T-helper 1 cell treated with Interleukin-12 subunit alpha and Interleukin-12 subunit beta and Interleukin-4 antibody, amounts not matched to agents 30 μg/mL and 1 μg/mL, for 36 hours (primary cell): ENCODE data around the gene ULK4.
"Not testable (repeated sequence)": the region's sequence is repeated elsewhere in the genome, so short reads cannot be mapped to it uniquely, and the experiment has no call there.

Experiments used
- H3K27ac Mint-ChIP-seq: one replicate; pipeline ENCODE4 v1.8.0; 2021; ENCODE audit warnings: mild to moderate bottlenecking, mixed read lengths
- H3K27me3 Mint-ChIP-seq: one replicate; pipeline ENCODE4 v1.8.0; 2021; ENCODE audit warnings: low read depth, mixed read lengths
- H3K36me3 Mint-ChIP-seq: one replicate; pipeline ENCODE4 v1.8.0; 2021; ENCODE audit warnings: low read depth, mixed read lengths
- H3K4me1 Mint-ChIP-seq: one replicate; pipeline ENCODE4 v1.8.0; 2021; ENCODE audit warnings: low read depth, mixed read lengths
- H3K4me3 Mint-ChIP-seq: one replicate; pipeline ENCODE4 v1.8.0; 2021; ENCODE audit warnings: mild to moderate bottlenecking, moderate library complexity, mixed read lengths
- H3K9me3 Mint-ChIP-seq: one replicate; pipeline ENCODE4 v1.8.0; 2021; ENCODE audit warnings: mixed read lengths

The ULK4 gene

GRCh38 chr3:41307065-41307464, 654.8 kb downstream of the ULK4 start:
- no peaks in the 10 kb centered on the region for H3K36me3 Mint-ChIP-seq
- no peak overlapping the region for H3K4me3 Mint-ChIP-seq
- H3K9me3 Mint-ChIP-seq, result no peaks in the 10 kb centered on the region
- H3K4me1 Mint-ChIP-seq, result no peaks in the 10 kb centered on the region
- no peak overlapping the region for H3K27ac Mint-ChIP-seq
- H3K27me3 Mint-ChIP-seq, result peaks cover 4% of the 10 kb centered on the region

- Mint-ChIP-seq H3K27ac (no peak overlapping the region), H3K9me3 (no peaks in the 10 kb centered on the region), H3K27me3 (peaks cover 4% of the 10 kb centered on the region), H3K4me3 (no peak overlapping the region), H3K4me1 (no peaks in the 10 kb centered on the region), H3K36me3 (no peaks in the 10 kb centered on the region)
Observed at GRCh38 chr3:41304593-41304992, 657.3 kb downstream of the ULK4 start.

GRCh38 chr3:41302295-41302694, 659.6 kb downstream of the ULK4 start:
- Mint-ChIP-seq H3K36me3 (no peaks in the 10 kb centered on the region), H3K9me3 (no peaks in the 10 kb centered on the region), H3K27ac (no peak overlapping the region), H3K27me3 (no peaks in the 10 kb centered on the region), H3K4me3 (no peak overlapping the region), H3K4me1 (no peaks in the 10 kb centered on the region)

- Mint-ChIP-seq H3K4me1 (no peaks in the 10 kb centered on the region), H3K4me3 (no peak overlapping the region), H3K27ac (no peak overlapping the region), H3K9me3 (no peaks in the 10 kb centered on the region), H3K27me3 (no peaks in the 10 kb centered on the region), H3K36me3 (no peaks in the 10 kb centered on the region)
Observed at GRCh38 chr3:41301548-41301947, 660.4 kb downstream of the ULK4 start.

- Mint-ChIP-seq H3K4me1 (no peaks in the 10 kb centered on the region), H3K27ac (no peak overlapping the region), H3K9me3 (no peaks in the 10 kb centered on the region), H3K36me3 (no peaks in the 10 kb centered on the region), H3K27me3 (no peaks in the 10 kb centered on the region), H3K4me3 (no peak overlapping the region)
Observed at GRCh38 chr3:41299036-41299435, 662.9 kb downstream of the ULK4 start.

GRCh38 chr3:41297750-41298149, 664.2 kb downstream of the ULK4 start:
- Mint-ChIP-seq H3K27me3 (no peaks in the 10 kb centered on the region), H3K36me3 (no peaks in the 10 kb centered on the region), H3K4me3 (no peak overlapping the region), H3K9me3 (no peaks in the 10 kb centered on the region), H3K27ac (no peak overlapping the region), H3K4me1 (no peaks in the 10 kb centered on the region)

GRCh38 chr3:41296556-41296955, 665.3 kb downstream of the ULK4 start:
- no peaks in the 10 kb centered on the region for H3K27me3 Mint-ChIP-seq
- no peaks in the 10 kb centered on the region for H3K36me3 Mint-ChIP-seq
- no peak overlapping the region for H3K4me3 Mint-ChIP-seq
- H3K27ac Mint-ChIP-seq, result no peak overlapping the region
- H3K9me3 Mint-ChIP-seq, result no peaks in the 10 kb centered on the region
- no peaks in the 10 kb centered on the region for H3K4me1 Mint-ChIP-seq

GRCh38 chr3:41295740-41296139, 666.2 kb downstream of the ULK4 start:
- no peak overlapping the region for H3K4me3 Mint-ChIP-seq
- H3K27me3 Mint-ChIP-seq, result no peaks in the 10 kb centered on the region
- H3K36me3 Mint-ChIP-seq, result no peaks in the 10 kb centered on the region
- no peaks in the 10 kb centered on the region for H3K9me3 Mint-ChIP-seq
- H3K27ac Mint-ChIP-seq, result no peak overlapping the region
- no peaks in the 10 kb centered on the region for H3K4me1 Mint-ChIP-seq

- Mint-ChIP-seq H3K9me3 (no peaks in the 10 kb centered on the region), H3K4me1 (no peaks in the 10 kb centered on the region), H3K27ac (no peak overlapping the region), H3K27me3 (no peaks in the 10 kb centered on the region), H3K36me3 (no peaks in the 10 kb centered on the region), H3K4me3 (no peak overlapping the region)
Observed at GRCh38 chr3:41293169-41293681, 668.7 kb downstream of the ULK4 start.

GRCh38 chr3:41290736-41291135, 671.2 kb downstream of the ULK4 start:
- H3K4me1 Mint-ChIP-seq, result peaks cover 6% of the 10 kb centered on the region
- H3K36me3 Mint-ChIP-seq, result no peaks in the 10 kb centered on the region
- H3K27ac Mint-ChIP-seq, result no peak overlapping the region
- no peaks in the 10 kb centered on the region for H3K27me3 Mint-ChIP-seq
- no peaks in the 10 kb centered on the region for H3K9me3 Mint-ChIP-seq
- no peak overlapping the region for H3K4me3 Mint-ChIP-seq

GRCh38 chr3:41290306-41290705, 671.6 kb downstream of the ULK4 start:
- Mint-ChIP-seq H3K4me3 (no peak overlapping the region), H3K36me3 (no peaks in the 10 kb centered on the region), H3K9me3 (no peaks in the 10 kb centered on the region), H3K4me1 (peaks cover 6% of the 10 kb centered on the region), H3K27ac (no peak overlapping the region), H3K27me3 (no peaks in the 10 kb centered on the region)

- Mint-ChIP-seq H3K9me3 (no peaks in the 10 kb centered on the region), H3K4me3 (no peak overlapping the region), H3K27me3 (no peaks in the 10 kb centered on the region), H3K36me3 (no peaks in the 10 kb centered on the region), H3K4me1 (peaks cover 6% of the 10 kb centered on the region), H3K27ac (no peak overlapping the region)
Observed at GRCh38 chr3:41288785-41289184, 673.1 kb downstream of the ULK4 start.

GRCh38 chr3:41286305-41286704, 675.6 kb downstream of the ULK4 start:
- Mint-ChIP-seq H3K27ac (no peak overlapping the region), H3K27me3 (no peaks in the 10 kb centered on the region), H3K4me1 (peaks cover 6% of the 10 kb centered on the region), H3K36me3 (no peaks in the 10 kb centered on the region), H3K4me3 (no peak overlapping the region), H3K9me3 (no peaks in the 10 kb centered on the region)

- H3K27me3 Mint-ChIP-seq, H3K4me1 Mint-ChIP-seq, H3K27ac Mint-ChIP-seq, H3K36me3 Mint-ChIP-seq, H3K4me3 Mint-ChIP-seq, H3K9me3 Mint-ChIP-seq: not testable (repeated sequence)
Observed at GRCh38 chr3:41284934-41285333, 677.0 kb downstream of the ULK4 start.

GRCh38 chr3:41277790-41278465, 684.0 kb downstream of the ULK4 start:
- peaks cover 4% of the 10 kb centered on the region for H3K27me3 Mint-ChIP-seq
- H3K4me1 Mint-ChIP-seq, result no peaks in the 10 kb centered on the region
- no peaks in the 10 kb centered on the region for H3K36me3 Mint-ChIP-seq
- H3K9me3 Mint-ChIP-seq, result peaks cover 17% of the 10 kb centered on the region
- no peak overlapping the region for H3K27ac Mint-ChIP-seq
- no peak overlapping the region for H3K4me3 Mint-ChIP-seq

- Mint-ChIP-seq H3K9me3 (peaks cover 24% of the 10 kb centered on the region), H3K4me1 (no peaks in the 10 kb centered on the region), H3K27me3 (peaks cover 4% of the 10 kb centered on the region), H3K27ac (no peak overlapping the region), H3K36me3 (no peaks in the 10 kb centered on the region), H3K4me3 (no peak overlapping the region)
Observed at GRCh38 chr3:41276191-41276590, 685.7 kb downstream of the ULK4 start.
